GM23338 (cell line): ENCODE measurements around the gene PPP6R3.

Experiments used
- CREB1 ChIP-seq: fragments of 250-450 bp; sonication (Bioruptor Pico); IDR thresholded peaks from 2 replicates; pipeline ENCODE4 v1.5.0; 2020; ENCODE audit warnings: low read depth, mild to moderate bottlenecking, moderate library complexity
- CTCF ChIP-seq, 2 experiments: fragments of 200-600 bp in 1 of 2; sonication (generic) in 1 of 2; conservative IDR thresholded peaks; 2 replicates each; pipeline versions ENCODE4 v1.5.1 to v1.6.1; 2016 to 2017; ENCODE audit warnings: antibody characterized with exemption in 2 of 2, low read depth in 2 of 2, mild to moderate bottlenecking in 2 of 2, moderate library complexity in 1 of 2
- ETS1 ChIP-seq: IDR thresholded peaks from 2 replicates; pipeline ENCODE4 v1.6.1; 2016; ENCODE audit warnings: antibody characterized with exemption
- EZH2 ChIP-seq: fragments of 200-600 bp; sonication (generic); IDR thresholded peaks from one replicate; pipeline ENCODE4 v1.8.0; 2017; ENCODE audit warnings: antibody characterized with exemption, mild to moderate bottlenecking, low read depth; ENCODE audit not compliant: unreplicated experiment
- EZH2phosphoT487 ChIP-seq: fragments of 200-600 bp; sonication (generic); IDR thresholded peaks from one replicate; pipeline ENCODE4 v1.8.1; 2018; ENCODE audit warnings: antibody characterized with exemption; ENCODE audit not compliant: unreplicated experiment
- JUNB ChIP-seq: IDR thresholded peaks from one replicate; pipeline ENCODE4 v1.6.1; 2016; ENCODE audit warnings: antibody characterized with exemption; ENCODE audit not compliant: unreplicated experiment
- POLR2AphosphoS5 ChIP-seq: IDR thresholded peaks from 2 replicates; pipeline ENCODE4 v1.6.1; 2016; ENCODE audit warnings: antibody characterized with exemption, low read depth
- REST ChIP-seq: IDR thresholded peaks from one replicate; pipeline ENCODE4 v1.6.1; 2018; ENCODE audit warnings: antibody characterized with exemption; ENCODE audit not compliant: unreplicated experiment

GRCh38 chr11:68551777-68552176, 91.2 kb downstream of the PPP6R3 start:
- no peak for TF ChIP-seq POLR2AphosphoS5
- TF ChIP-seq REST, result no peak
- no peak for TF ChIP-seq CTCF (conservative IDR thresholded peaks at IDR 0.05; ENCODE audit: low read depth in 2 of 2)
- TF ChIP-seq JUNB, result no peak
- no peak for TF ChIP-seq CREB1
- no peak for TF ChIP-seq EZH2
- TF ChIP-seq EZH2phosphoT487, result no peak
- TF ChIP-seq ETS1, result no peak
